Neural cell (in vitro differentiated cells): ENCODE measurements around the gene GPC3. TPM values are rescaled to one million over a fixed set of nuclear protein-coding genes. Genes with fewer than 3 reads are reported as not detected.

Experiments used
- H2AFZ ChIP-seq: fragments of 200-600, 300-800 bp; sonication (generic), shearing (Covaris generic); 2 replicates; pipeline ENCODE4 v1.6.0; 2014; ENCODE audit warnings: low read depth, mild to moderate bottlenecking, antibody characterized with exemption, low read length, moderate library complexity
- H3F3A ChIP-seq: fragments of 200-600 bp; shearing (Covaris generic); 2 replicates; pipeline ENCODE4 v1.6.1; 2016; ENCODE audit warnings: mild to moderate bottlenecking, moderate library complexity, mixed read lengths, antibody characterized with exemption, low read length; ENCODE audit not compliant: insufficient read depth, poor library complexity, severe bottlenecking
- H3K27ac ChIP-seq: fragments of 200-600, 300-800 bp; sonication (generic), shearing (Covaris generic); 2 replicates; pipeline ENCODE4 v1.5.1; 2014; ENCODE audit warnings: mild to moderate bottlenecking, low read length, moderate library complexity
- H3K27me3 ChIP-seq: fragments of 300-800, 200-600 bp; sonication (generic), shearing (Covaris generic); 2 replicates; pipeline ENCODE4 v1.6.0; 2014; ENCODE audit warnings: mild to moderate bottlenecking, low read depth, low read length, moderate library complexity; ENCODE audit not compliant: insufficient read depth
- H3K36me3 ChIP-seq: fragments of 300-800, 200-600 bp; sonication (generic), shearing (Covaris generic); 2 replicates; pipeline ENCODE4 v1.5.1; 2014; ENCODE audit warnings: mild to moderate bottlenecking, antibody characterized with exemption, low read length, moderate library complexity; ENCODE audit not compliant: insufficient read depth
- H3K4me2 ChIP-seq: fragments of 300-800, 200-600 bp; sonication (generic), shearing (Covaris generic); 2 replicates; pipeline ENCODE4 v1.6.0; 2014; ENCODE audit warnings: mild to moderate bottlenecking, low read length
- H3K4me3 ChIP-seq: fragments of 300-800, 200-600 bp; sonication (generic), shearing (Covaris generic); 2 replicates; pipeline ENCODE4 v1.5.1; 2014; ENCODE audit warnings: mild to moderate bottlenecking, low read length, moderate library complexity
- H3K79me2 ChIP-seq: fragments of 200-600 bp; shearing (Covaris generic); replicated peaks from 2 replicates; pipeline ENCODE4 v1.6.0; 2014; ENCODE audit warnings: mild to moderate bottlenecking, low read length, moderate library complexity; ENCODE audit not compliant: insufficient read depth
- H3K9ac ChIP-seq: fragments of 300-800, 200-600 bp; sonication (generic), shearing (Covaris generic); 2 replicates; pipeline ENCODE4 v1.6.1; 2016; ENCODE audit warnings: mild to moderate bottlenecking, low read length, mixed read lengths
- H3K9me2 ChIP-seq: fragments of 200-600 bp; shearing (Covaris generic); 2 replicates; pipeline ENCODE4 v1.6.1; 2016; ENCODE audit warnings: mild to moderate bottlenecking, low read length, mixed read lengths; ENCODE audit not compliant: insufficient read depth
- H3K9me3 ChIP-seq: fragments of 200-600, 300-800 bp; sonication (generic), shearing (Covaris generic); 2 replicates; pipeline ENCODE4 v1.6.1; 2016; ENCODE audit warnings: mild to moderate bottlenecking, mixed run types, low read length, moderate library complexity, mixed read lengths
- H4K20me1 ChIP-seq: fragments of 200-600 bp; shearing (Covaris generic); 2 replicates; pipeline ENCODE4 v1.6.1; 2016; ENCODE audit warnings: mild to moderate bottlenecking, mixed run types; ENCODE audit not compliant: insufficient read depth
- EP300 ChIP-seq: fragments of 450-650 bp; conservative IDR thresholded peaks from 2 replicates; pipeline ENCODE4 v1.6.1; 2014; ENCODE audit warnings: antibody characterized with exemption, mild to moderate bottlenecking, moderate library complexity; ENCODE audit not compliant: poor library complexity, severe bottlenecking
- EZH2 ChIP-seq: fragments of 200-600, 300-800 bp; shearing (Covaris generic), sonication (generic); IDR thresholded peaks from 2 replicates; pipeline ENCODE4 v1.6.1; 2014; ENCODE audit warnings: antibody characterized with exemption, low read length, borderline replicate concordance, mild to moderate bottlenecking; ENCODE audit not compliant: insufficient read depth, poor library complexity, severe bottlenecking
- MXI1 ChIP-seq: fragments of 450-650 bp; conservative IDR thresholded peaks from 2 replicates; pipeline ENCODE4 v1.6.1; 2014; ENCODE audit warnings: antibody characterized with exemption, mild to moderate bottlenecking; ENCODE audit not compliant: poor library complexity, severe bottlenecking
- POLR2AphosphoS5 ChIP-seq: IDR thresholded peaks from 2 replicates; pipeline ENCODE4 v1.6.1; 2012
- RAD21 ChIP-seq: fragments of 450-650 bp; conservative IDR thresholded peaks from 2 replicates; pipeline ENCODE4 v1.6.1; 2014; ENCODE audit warnings: antibody characterized with exemption, mild to moderate bottlenecking, moderate library complexity
- SMC3 ChIP-seq: fragments of 450-650 bp; conservative IDR thresholded peaks from 2 replicates; pipeline ENCODE4 v1.6.1; 2014; ENCODE audit warnings: antibody characterized with exemption, mild to moderate bottlenecking, moderate library complexity; ENCODE audit not compliant: poor library complexity
- TAF1 ChIP-seq: IDR thresholded peaks from 2 replicates; pipeline ENCODE4 v1.6.1; 2012; ENCODE audit warnings: low read depth
- polyA plus RNA-seq: library from polyadenylated mRNA; depleted of rRNA; stranded (reverse); fragments of >200 nt; gene quantifications from 2 replicates; pipeline ENCODE4 v1.2.3, GENCODE V29; 2014
- TF ChIP-seq, protein P1 (sequence below): fragments of 450-650 bp; IDR thresholded peaks from 2 replicates; pipeline ENCODE4 v1.5.1; 2014; ENCODE audit warnings: antibody characterized with exemption, mild to moderate bottlenecking, moderate library complexity; ENCODE audit not compliant: poor library complexity, severe bottlenecking
- TF ChIP-seq, protein P2 (sequence below): IDR thresholded peaks from 2 replicates; pipeline ENCODE4 v1.6.1; 2012; ENCODE audit warnings: borderline replicate concordance

Gene GPC3
- polyA plus RNA-seq, 1 donor from 2014 or later: 2.1 TPM

DNA sequence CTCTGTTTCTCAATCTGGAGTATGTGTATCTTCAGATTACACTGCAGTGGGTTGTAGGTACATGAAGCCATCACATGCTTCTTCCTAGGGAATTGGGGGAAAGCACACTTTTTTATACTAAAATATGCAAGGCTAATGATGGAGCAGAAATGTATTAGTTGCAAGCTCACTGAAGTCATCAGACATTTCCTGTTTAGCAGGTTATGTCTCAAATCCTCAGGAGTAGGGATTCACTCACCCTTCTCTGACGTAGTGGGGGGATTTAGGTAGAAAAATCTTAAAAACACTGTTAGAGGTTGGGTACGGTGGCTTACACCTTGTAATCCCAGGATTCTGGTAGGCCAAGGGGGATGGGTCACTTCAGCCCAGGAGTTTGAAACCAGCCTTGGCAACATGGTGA, 441.7 kb downstream of the GPC3 start:
- Histone ChIP-seq H3K9me2 (no peaks in the 10 kb centered on the region), H3K36me3 (no peaks in the 10 kb centered on the region), H3F3A (no peaks in the 10 kb centered on the region), H3K4me3 (no peak overlapping the region), H4K20me1 (no peaks in the 10 kb centered on the region), H3K27ac (no peak overlapping the region), H2AFZ (no peak overlapping the region), H3K9me3 (no peaks in the 10 kb centered on the region), H3K27me3 (no peaks in the 10 kb centered on the region), H3K9ac (no peak overlapping the region), H3K4me2 (no peak overlapping the region), H3K79me2 (no peaks in the 10 kb centered on the region)
- TF ChIP-seq RAD21 (no peak), MXI1 (no peak), POLR2AphosphoS5 (no peak), SMC3 (no peak), EP300 (no peak), TAF1 (no peak), EZH2 (no peak)
- TF ChIP-seq, protein P1, sequence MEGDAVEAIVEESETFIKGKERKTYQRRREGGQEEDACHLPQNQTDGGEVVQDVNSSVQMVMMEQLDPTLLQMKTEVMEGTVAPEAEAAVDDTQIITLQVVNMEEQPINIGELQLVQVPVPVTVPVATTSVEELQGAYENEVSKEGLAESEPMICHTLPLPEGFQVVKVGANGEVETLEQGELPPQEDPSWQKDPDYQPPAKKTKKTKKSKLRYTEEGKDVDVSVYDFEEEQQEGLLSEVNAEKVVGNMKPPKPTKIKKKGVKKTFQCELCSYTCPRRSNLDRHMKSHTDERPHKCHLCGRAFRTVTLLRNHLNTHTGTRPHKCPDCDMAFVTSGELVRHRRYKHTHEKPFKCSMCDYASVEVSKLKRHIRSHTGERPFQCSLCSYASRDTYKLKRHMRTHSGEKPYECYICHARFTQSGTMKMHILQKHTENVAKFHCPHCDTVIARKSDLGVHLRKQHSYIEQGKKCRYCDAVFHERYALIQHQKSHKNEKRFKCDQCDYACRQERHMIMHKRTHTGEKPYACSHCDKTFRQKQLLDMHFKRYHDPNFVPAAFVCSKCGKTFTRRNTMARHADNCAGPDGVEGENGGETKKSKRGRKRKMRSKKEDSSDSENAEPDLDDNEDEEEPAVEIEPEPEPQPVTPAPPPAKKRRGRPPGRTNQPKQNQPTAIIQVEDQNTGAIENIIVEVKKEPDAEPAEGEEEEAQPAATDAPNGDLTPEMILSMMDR: no peak
- TF ChIP-seq, protein P2, sequence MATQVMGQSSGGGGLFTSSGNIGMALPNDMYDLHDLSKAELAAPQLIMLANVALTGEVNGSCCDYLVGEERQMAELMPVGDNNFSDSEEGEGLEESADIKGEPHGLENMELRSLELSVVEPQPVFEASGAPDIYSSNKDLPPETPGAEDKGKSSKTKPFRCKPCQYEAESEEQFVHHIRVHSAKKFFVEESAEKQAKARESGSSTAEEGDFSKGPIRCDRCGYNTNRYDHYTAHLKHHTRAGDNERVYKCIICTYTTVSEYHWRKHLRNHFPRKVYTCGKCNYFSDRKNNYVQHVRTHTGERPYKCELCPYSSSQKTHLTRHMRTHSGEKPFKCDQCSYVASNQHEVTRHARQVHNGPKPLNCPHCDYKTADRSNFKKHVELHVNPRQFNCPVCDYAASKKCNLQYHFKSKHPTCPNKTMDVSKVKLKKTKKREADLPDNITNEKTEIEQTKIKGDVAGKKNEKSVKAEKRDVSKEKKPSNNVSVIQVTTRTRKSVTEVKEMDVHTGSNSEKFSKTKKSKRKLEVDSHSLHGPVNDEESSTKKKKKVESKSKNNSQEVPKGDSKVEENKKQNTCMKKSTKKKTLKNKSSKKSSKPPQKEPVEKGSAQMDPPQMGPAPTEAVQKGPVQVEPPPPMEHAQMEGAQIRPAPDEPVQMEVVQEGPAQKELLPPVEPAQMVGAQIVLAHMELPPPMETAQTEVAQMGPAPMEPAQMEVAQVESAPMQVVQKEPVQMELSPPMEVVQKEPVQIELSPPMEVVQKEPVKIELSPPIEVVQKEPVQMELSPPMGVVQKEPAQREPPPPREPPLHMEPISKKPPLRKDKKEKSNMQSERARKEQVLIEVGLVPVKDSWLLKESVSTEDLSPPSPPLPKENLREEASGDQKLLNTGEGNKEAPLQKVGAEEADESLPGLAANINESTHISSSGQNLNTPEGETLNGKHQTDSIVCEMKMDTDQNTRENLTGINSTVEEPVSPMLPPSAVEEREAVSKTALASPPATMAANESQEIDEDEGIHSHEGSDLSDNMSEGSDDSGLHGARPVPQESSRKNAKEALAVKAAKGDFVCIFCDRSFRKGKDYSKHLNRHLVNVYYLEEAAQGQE: no peak

DNA sequence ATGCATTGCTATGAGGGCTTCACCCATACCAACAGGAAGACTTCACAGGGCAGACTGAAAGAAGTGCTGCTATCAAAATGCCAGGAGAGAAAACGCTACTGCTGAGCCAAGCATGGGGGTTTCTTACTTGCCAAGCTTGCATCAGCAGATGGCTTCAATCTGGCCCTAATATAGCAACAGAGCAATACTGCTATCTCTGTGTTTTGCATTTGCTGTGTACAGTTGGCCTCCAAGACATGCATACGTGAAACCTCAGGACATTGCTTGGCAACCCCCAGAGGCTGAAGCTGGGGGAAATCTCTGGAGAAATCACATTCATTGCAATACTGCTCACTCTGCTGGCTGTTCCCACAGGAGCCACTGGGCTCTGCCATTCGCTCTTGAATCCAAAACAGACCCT, 442.9 kb downstream of the GPC3 start:
- no peaks in the 10 kb centered on the region for H4K20me1 ChIP-seq
- H2AFZ ChIP-seq: no peak overlapping the region
- H3F3A ChIP-seq: no peaks in the 10 kb centered on the region
- no peaks in the 10 kb centered on the region for H3K9me3 ChIP-seq
- H3K27ac ChIP-seq: no peak overlapping the region
- no peak overlapping the region for H3K9ac ChIP-seq
- H3K36me3 ChIP-seq: no peaks in the 10 kb centered on the region
- H3K9me2 ChIP-seq: no peaks in the 10 kb centered on the region
- H3K27me3 ChIP-seq: no peaks in the 10 kb centered on the region
- TF ChIP-seq EZH2 (no peak), POLR2AphosphoS5 (no peak), SMC3 (no peak), TAF1 (no peak), MXI1 (no peak), RAD21 (no peak), EP300 (no peak)
- TF ChIP-seq, protein P1: no peak
- TF ChIP-seq, protein P2: no peak
- no peaks in the 10 kb centered on the region for H3K79me2 ChIP-seq
- H3K4me2 ChIP-seq: no peak overlapping the region
- H3K4me3 ChIP-seq: no peak overlapping the region
